ENCODE data around the gene KRTAP5-11. TPM values are rescaled to one million over a fixed set of nuclear protein-coding genes. Genes with fewer than 3 reads are reported as not detected.
"Not testable (repeated sequence)": the region's sequence is repeated elsewhere in the genome, so short reads cannot be mapped to it uniquely, and the experiment has no call there.

The KRTAP5-11 gene
- polyA plus RNA-seq, 1 donor (not counting 4 experiments of a cell fraction or from before 2014, with no cell fraction given) = not detected

DNA sequence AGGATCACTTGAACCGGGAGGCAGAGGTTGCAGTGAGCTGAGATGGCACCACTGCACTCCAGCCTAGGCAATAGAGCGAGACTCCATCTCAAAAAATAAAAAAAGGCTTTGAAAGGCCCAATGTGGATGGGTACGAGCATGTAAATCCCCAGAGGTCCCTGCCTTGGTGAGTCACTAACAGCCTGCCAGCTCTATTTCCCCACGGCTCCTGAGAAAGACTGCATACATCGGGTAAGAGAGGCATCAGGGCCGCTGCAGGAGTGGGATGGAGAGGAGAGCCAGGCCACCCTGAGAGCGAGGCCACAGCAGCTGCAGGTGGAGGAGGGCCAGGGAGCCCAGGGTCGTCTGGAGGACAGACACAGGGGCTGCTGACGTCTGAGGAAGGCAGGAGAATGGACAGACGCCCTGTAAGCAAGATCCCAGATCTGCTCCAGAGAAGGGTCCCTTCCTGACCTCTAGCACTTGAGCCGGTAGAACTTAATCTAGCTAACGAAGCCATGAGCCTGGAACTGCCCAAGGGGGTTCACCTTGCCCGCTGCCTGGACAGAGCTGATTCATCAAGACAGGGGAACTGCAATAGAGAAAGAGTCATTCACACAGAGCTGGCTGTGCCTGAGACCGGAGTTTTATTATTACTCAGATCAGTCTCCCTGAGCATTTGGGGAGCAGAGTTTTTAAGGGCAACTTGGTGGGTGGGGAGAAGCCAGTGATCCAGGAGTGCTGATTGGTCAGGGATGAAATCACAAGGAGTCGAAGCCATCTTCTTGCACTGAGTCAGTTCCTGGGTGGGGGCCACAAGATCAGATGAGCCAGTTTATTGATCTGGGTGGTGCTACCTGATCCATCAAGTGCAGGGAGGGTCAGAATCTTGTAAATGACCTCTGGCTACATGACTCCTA is 39.5 kb downstream of the KRTAP5-11 start:
- no peak overlapping the region for H3K4me2 ChIP-seq (ENCODE audit: control insufficient read depth, extremely low read depth, insufficient read depth, low read depth, low read length)
- H3K27ac ChIP-seq (ENCODE audit: control insufficient read depth, insufficient read depth, low read length) = no peak overlapping the region
- no peaks in the 10 kb centered on the region for H3K9me3 ChIP-seq (ENCODE audit: control insufficient read depth, low read depth, low read length)
- no peaks in the 10 kb centered on the region for H3K9me1 ChIP-seq (ENCODE audit: control insufficient read depth, extremely low read depth, insufficient read depth, low read length)
- H3K27me3 ChIP-seq (ENCODE audit: control insufficient read depth, extremely low read depth, insufficient read depth, low read length) = no peaks in the 10 kb centered on the region
- DNase-seq (ENCODE audit: low read depth, low spot score) (no peak), FAIRE-seq (no peak)
- dilution Hi-C loops (cut with MboI; ENCODE audit: extremely low pct_ligation_motif_present, low sequenced_read_pairs) = no loop called here
- no peaks in the 10 kb centered on the region for H3K4me1 ChIP-seq (ENCODE audit: control insufficient read depth, extremely low read depth, insufficient read depth, low read length)
- no peaks in the 10 kb centered on the region for H4K20me1 ChIP-seq (ENCODE audit: control insufficient read depth, extremely low read depth, insufficient read depth, low read length)
- TF ChIP-seq, protein P1, sequence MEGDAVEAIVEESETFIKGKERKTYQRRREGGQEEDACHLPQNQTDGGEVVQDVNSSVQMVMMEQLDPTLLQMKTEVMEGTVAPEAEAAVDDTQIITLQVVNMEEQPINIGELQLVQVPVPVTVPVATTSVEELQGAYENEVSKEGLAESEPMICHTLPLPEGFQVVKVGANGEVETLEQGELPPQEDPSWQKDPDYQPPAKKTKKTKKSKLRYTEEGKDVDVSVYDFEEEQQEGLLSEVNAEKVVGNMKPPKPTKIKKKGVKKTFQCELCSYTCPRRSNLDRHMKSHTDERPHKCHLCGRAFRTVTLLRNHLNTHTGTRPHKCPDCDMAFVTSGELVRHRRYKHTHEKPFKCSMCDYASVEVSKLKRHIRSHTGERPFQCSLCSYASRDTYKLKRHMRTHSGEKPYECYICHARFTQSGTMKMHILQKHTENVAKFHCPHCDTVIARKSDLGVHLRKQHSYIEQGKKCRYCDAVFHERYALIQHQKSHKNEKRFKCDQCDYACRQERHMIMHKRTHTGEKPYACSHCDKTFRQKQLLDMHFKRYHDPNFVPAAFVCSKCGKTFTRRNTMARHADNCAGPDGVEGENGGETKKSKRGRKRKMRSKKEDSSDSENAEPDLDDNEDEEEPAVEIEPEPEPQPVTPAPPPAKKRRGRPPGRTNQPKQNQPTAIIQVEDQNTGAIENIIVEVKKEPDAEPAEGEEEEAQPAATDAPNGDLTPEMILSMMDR (optimal IDR thresholded peaks at IDR 0.05 in 1 of 3, IDR thresholded peaks at IDR 0.05 in 1 of 3, conservative IDR thresholded peaks at IDR 0.05 in 1 of 3; ENCODE audit: extremely low read depth in 1 of 3, insufficient read depth in 2 of 3, low read length in 3 of 3) = no peak
- no peak overlapping the region for H2AFZ ChIP-seq (ENCODE audit: control insufficient read depth, low read length)
- H3K9ac ChIP-seq (ENCODE audit: control insufficient read depth, extremely low read depth, insufficient read depth, low read length) = no peak overlapping the region
- H3K4me3 ChIP-seq (ENCODE audit: control insufficient read depth in 2 of 3, extremely low read depth in 1 of 3, insufficient read depth in 2 of 3, low read depth in 1 of 3, low read length in 3 of 3) = no peak overlapping the region
- no peaks in the 10 kb centered on the region for H3K79me2 ChIP-seq (ENCODE audit: control insufficient read depth, insufficient read depth, low read length)
- no peaks in the 10 kb centered on the region for H3K36me3 ChIP-seq (ENCODE audit: control insufficient read depth in 2 of 2, extremely low read depth in 1 of 2, insufficient read depth in 2 of 2, low read length in 2 of 2)

DNA sequence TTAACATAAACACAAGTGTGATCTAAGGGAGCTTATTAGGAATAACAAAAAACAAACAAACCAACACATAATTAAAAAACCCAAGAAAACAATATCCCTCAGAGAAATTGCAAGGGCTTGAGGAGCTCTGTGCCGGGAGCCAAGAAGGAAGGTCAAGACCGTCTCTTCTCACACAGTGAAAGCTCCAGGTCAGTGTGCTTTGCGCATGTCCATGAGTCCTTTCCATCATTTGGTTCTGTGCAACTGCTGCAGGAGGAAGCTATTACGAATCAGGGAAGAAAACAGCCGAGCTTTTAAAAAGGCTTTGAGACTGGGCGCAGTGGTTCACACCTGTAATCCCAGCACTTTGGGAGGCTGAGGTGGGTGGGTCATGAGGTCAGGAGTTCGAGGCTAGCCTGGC is 40.3 kb downstream of the KRTAP5-11 start:
- Histone ChIP-seq H3K4me3 (ENCODE audit: control insufficient read depth in 2 of 3, extremely low read depth in 1 of 3, insufficient read depth in 2 of 3, low read depth in 1 of 3, low read length in 3 of 3) (no peak overlapping the region), H3K27me3 (ENCODE audit: control insufficient read depth, extremely low read depth, insufficient read depth, low read length) (no peaks in the 10 kb centered on the region), H3K36me3 (ENCODE audit: control insufficient read depth in 2 of 2, extremely low read depth in 1 of 2, insufficient read depth in 2 of 2, low read length in 2 of 2) (no peaks in the 10 kb centered on the region), H3K9me3 (ENCODE audit: control insufficient read depth, low read depth, low read length) (no peaks in the 10 kb centered on the region), H2AFZ (ENCODE audit: control insufficient read depth, low read length) (no peak overlapping the region), H3K9me1 (ENCODE audit: control insufficient read depth, extremely low read depth, insufficient read depth, low read length) (no peaks in the 10 kb centered on the region), H4K20me1 (ENCODE audit: control insufficient read depth, extremely low read depth, insufficient read depth, low read length) (no peaks in the 10 kb centered on the region), H3K9ac (ENCODE audit: control insufficient read depth, extremely low read depth, insufficient read depth, low read length) (no peak overlapping the region), H3K27ac (ENCODE audit: control insufficient read depth, insufficient read depth, low read length) (no peak overlapping the region), H3K79me2 (ENCODE audit: control insufficient read depth, insufficient read depth, low read length) (no peaks in the 10 kb centered on the region), H3K4me1 (ENCODE audit: control insufficient read depth, extremely low read depth, insufficient read depth, low read length) (no peaks in the 10 kb centered on the region), H3K4me2 (ENCODE audit: control insufficient read depth, extremely low read depth, insufficient read depth, low read depth, low read length) (no peak overlapping the region)
- no peak for FAIRE-seq
- TF ChIP-seq EZH2 (IDR thresholded peaks at IDR 0.05; ENCODE audit: low read length) = no peak
- TF ChIP-seq, protein P1 (optimal IDR thresholded peaks at IDR 0.05 in 1 of 3, IDR thresholded peaks at IDR 0.05 in 1 of 3, conservative IDR thresholded peaks at IDR 0.05 in 1 of 3; ENCODE audit: extremely low read depth in 1 of 3, insufficient read depth in 2 of 3, low read length in 3 of 3) = no peak
- DNase-seq (ENCODE audit: low read depth, low spot score) = no peak
- dilution Hi-C loops (cut with MboI; ENCODE audit: extremely low pct_ligation_motif_present, low sequenced_read_pairs) = no loop called here

DNA sequence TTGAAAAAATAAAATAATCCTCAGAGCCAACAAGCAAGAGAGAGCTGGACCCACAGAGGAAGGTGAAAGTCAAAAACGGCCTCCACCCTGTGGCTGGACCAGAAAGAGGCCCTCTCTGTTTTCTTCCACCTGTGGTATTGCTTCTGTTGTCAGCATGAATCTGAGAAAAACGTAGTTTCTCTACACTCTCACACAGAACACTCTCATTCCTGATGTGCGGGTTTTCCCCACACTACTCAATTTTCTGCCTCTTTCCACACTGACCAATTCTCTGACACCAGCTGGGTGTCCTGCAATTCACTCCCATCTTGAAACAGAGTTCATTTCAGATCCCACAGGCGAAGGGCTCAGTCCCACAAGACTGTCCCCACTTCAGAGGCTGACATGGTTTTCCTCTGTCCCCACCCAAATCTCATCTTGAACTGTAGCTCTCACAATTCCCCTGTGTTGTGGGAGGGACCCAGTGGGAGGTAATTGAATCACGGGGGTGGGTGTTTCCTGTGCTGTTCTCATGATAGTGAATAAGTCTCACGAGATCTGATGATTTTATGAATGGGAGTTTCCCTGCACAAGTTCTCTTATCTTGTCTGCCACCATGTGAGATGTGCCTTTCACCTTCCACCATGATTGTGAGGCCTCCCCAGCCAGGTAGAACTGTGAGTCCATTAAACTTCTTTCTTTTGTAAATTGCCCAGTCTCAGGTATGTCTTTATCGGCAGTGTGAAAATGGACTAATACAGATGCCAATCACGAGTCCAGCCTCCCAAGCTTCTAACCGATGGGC is 42.0 kb downstream of the KRTAP5-11 start:
- not testable (repeated sequence) for H3K9ac ChIP-seq (ENCODE audit: control insufficient read depth, extremely low read depth, insufficient read depth, low read length); FAIRE-seq

More for the DNA sequence above, 42.0 kb downstream of the KRTAP5-11 start:
- H3K27me3 ChIP-seq (ENCODE audit: control insufficient read depth, extremely low read depth, insufficient read depth, low read length); H3K4me3 ChIP-seq (ENCODE audit: control insufficient read depth in 2 of 3, extremely low read depth in 1 of 3, insufficient read depth in 2 of 3, low read depth in 1 of 3, low read length in 3 of 3); H3K4me1 ChIP-seq (ENCODE audit: control insufficient read depth, extremely low read depth, insufficient read depth, low read length); H3K79me2 ChIP-seq (ENCODE audit: control insufficient read depth, insufficient read depth, low read length); H3K9me3 ChIP-seq (ENCODE audit: control insufficient read depth, low read depth, low read length); dilution Hi-C loops (cut with MboI; ENCODE audit: extremely low pct_ligation_motif_present, low sequenced_read_pairs); DNase-seq (ENCODE audit: low read depth, low spot score); H3K4me2 ChIP-seq (ENCODE audit: control insufficient read depth, extremely low read depth, insufficient read depth, low read depth, low read length); H2AFZ ChIP-seq (ENCODE audit: control insufficient read depth, low read length); H3K27ac ChIP-seq (ENCODE audit: control insufficient read depth, insufficient read depth, low read length); H4K20me1 ChIP-seq (ENCODE audit: control insufficient read depth, extremely low read depth, insufficient read depth, low read length); H3K36me3 ChIP-seq (ENCODE audit: control insufficient read depth in 2 of 2, extremely low read depth in 1 of 2, insufficient read depth in 2 of 2, low read length in 2 of 2); H3K9me1 ChIP-seq (ENCODE audit: control insufficient read depth, extremely low read depth, insufficient read depth, low read length): not testable (repeated sequence)
